ENCODE measurements around the gene C7. TPM values are rescaled to one million over a fixed set of nuclear protein-coding genes. Genes with fewer than 3 reads are reported as not detected.
"Not testable (repeated sequence)": the region's sequence is repeated elsewhere in the genome, so short reads cannot be mapped to it uniquely, and the experiment has no call there.

The C7 gene
- polyA plus RNA-seq (2013, experiment 1 of 2): 0.37 TPM
- 0.95 TPM for polyA plus RNA-seq (2013, experiment 2 of 2)

GRCh38 chr5:40909264-40909663 is at the start of gene C7:
Gene C7, plus strand, starts transcription at chr5:40909497. Its CDS starts 114 bp downstream, at chr5:40909611.
- Histone ChIP-seq H3K79me1 (replicated peaks; ENCODE audit: low read length, poor library complexity, severe bottlenecking) (no peaks in the 10 kb centered on the region), H3K4ac (ENCODE audit: low read depth in 1 of 2, low read length in 2 of 2) (no peak within 1 kb of the TSS), H2BK15ac (ENCODE audit: low read depth, poor library complexity, severe bottlenecking) (no peak within 1 kb of the TSS), H3K23ac (ENCODE audit: low read length in 2 of 2) (no peak within 1 kb of the TSS), H3K18ac (ENCODE audit: low read depth in 1 of 2, low read length in 2 of 2) (no peak within 1 kb of the TSS), H4K91ac (ENCODE audit: low read length) (no peak within 1 kb of the TSS), H3K14ac (ENCODE audit: low read length in 2 of 2) (no peak within 1 kb of the TSS), H2AFZ (ENCODE audit: low read depth, low read length) (no peak within 1 kb of the TSS), H3K4me3 (ENCODE audit: insufficient read depth in 1 of 2, low read depth in 1 of 2, low read length in 2 of 2) (no peak within 1 kb of the TSS), H3K27ac (ENCODE audit: low read length, poor library complexity, severe bottlenecking) (no peak within 1 kb of the TSS), H3K36me3 (ENCODE audit: control insufficient read depth in 1 of 2, insufficient read depth in 2 of 2, low read depth in 1 of 2, low read length in 2 of 2) (no peaks in the 10 kb centered on the region), H3K4me1 (ENCODE audit: control insufficient read depth, insufficient read depth, low read depth, low read length) (peaks cover 2% of the 10 kb centered on the region), H3K27me3 (ENCODE audit: control insufficient read depth in 1 of 2, insufficient read depth in 1 of 2, low read length in 2 of 2) (no peaks in the 10 kb centered on the region), H3K9me3 (ENCODE audit: control insufficient read depth, low read length) (no peaks in the 10 kb centered on the region), H3K9ac (ENCODE audit: low read length) (no peak within 1 kb of the TSS), H2BK5ac (ENCODE audit: low read depth, low read length, poor library complexity, severe bottlenecking) (no peak within 1 kb of the TSS), H4K8ac (ENCODE audit: low read length) (no peak within 1 kb of the TSS), H3K4me2 (ENCODE audit: low read length, poor library complexity, severe bottlenecking) (no peak within 1 kb of the TSS), H2BK120ac (ENCODE audit: low read depth, low read length) (no peak within 1 kb of the TSS), H2BK12ac (ENCODE audit: low read length in 2 of 2) (no peak within 1 kb of the TSS), H2AK5ac (ENCODE audit: low read length, severe bottlenecking) (no peak within 1 kb of the TSS)
- 32% methylated on average over 2 of the region's 3 CpGs for WGBS
- DNase-seq: no peak

GRCh38 chr5:40860711-40861110 is 48.6 kb upstream of the C7 start:
- Histone ChIP-seq H3K4me3 (ENCODE audit: insufficient read depth in 1 of 2, low read depth in 1 of 2, low read length in 2 of 2) (no peak overlapping the region), H2BK120ac (ENCODE audit: low read depth, low read length) (no peak overlapping the region)

GRCh38 chr5:40865004-40865403 is 44.3 kb upstream of the C7 start:
- not testable (repeated sequence) for H3K9ac ChIP-seq (ENCODE audit: low read length); H3K27me3 ChIP-seq (ENCODE audit: control insufficient read depth in 1 of 2, insufficient read depth in 1 of 2, low read length in 2 of 2); H3K27ac ChIP-seq (ENCODE audit: low read length, poor library complexity, severe bottlenecking); H3K18ac ChIP-seq (ENCODE audit: low read depth in 1 of 2, low read length in 2 of 2); H3K14ac ChIP-seq (ENCODE audit: low read length in 2 of 2); H3K4me3 ChIP-seq (ENCODE audit: insufficient read depth in 1 of 2, low read depth in 1 of 2, low read length in 2 of 2); H3K4me2 ChIP-seq (ENCODE audit: low read length, poor library complexity, severe bottlenecking); H4K91ac ChIP-seq (ENCODE audit: low read length); H3K79me1 ChIP-seq (replicated peaks; ENCODE audit: low read length, poor library complexity, severe bottlenecking); H2BK120ac ChIP-seq (ENCODE audit: low read depth, low read length); H4K8ac ChIP-seq (ENCODE audit: low read length); H2BK5ac ChIP-seq (ENCODE audit: low read depth, low read length, poor library complexity, severe bottlenecking); H3K9me3 ChIP-seq (ENCODE audit: control insufficient read depth, low read length); H2BK12ac ChIP-seq (ENCODE audit: low read length in 2 of 2); DNase-seq; H3K4ac ChIP-seq (ENCODE audit: low read depth in 1 of 2, low read length in 2 of 2); H2AK5ac ChIP-seq (ENCODE audit: low read length, severe bottlenecking); H3K4me1 ChIP-seq (ENCODE audit: control insufficient read depth, insufficient read depth, low read depth, low read length); H2BK15ac ChIP-seq (ENCODE audit: low read depth, poor library complexity, severe bottlenecking); H2AFZ ChIP-seq (ENCODE audit: low read depth, low read length); H3K23ac ChIP-seq (ENCODE audit: low read length in 2 of 2); H3K36me3 ChIP-seq (ENCODE audit: control insufficient read depth in 1 of 2, insufficient read depth in 2 of 2, low read depth in 1 of 2, low read length in 2 of 2)
- WGBS: 86% methylated on average over 3 of the region's 5 CpGs

More at GRCh38 chr5:40860711-40861110, 48.6 kb upstream of the C7 start:
- Histone ChIP-seq H3K14ac (ENCODE audit: low read length in 2 of 2) (no peak overlapping the region), H3K36me3 (ENCODE audit: control insufficient read depth in 1 of 2, insufficient read depth in 2 of 2, low read depth in 1 of 2, low read length in 2 of 2) (peaks cover 0 to 2% of the 10 kb centered on the region in 2 experiments), H3K27me3 (ENCODE audit: control insufficient read depth in 1 of 2, insufficient read depth in 1 of 2, low read length in 2 of 2) (no peaks in the 10 kb centered on the region), H2AFZ (ENCODE audit: low read depth, low read length) (no peak overlapping the region), H2AK5ac (ENCODE audit: low read length, severe bottlenecking) (no peak overlapping the region), H3K18ac (ENCODE audit: low read depth in 1 of 2, low read length in 2 of 2) (no peak overlapping the region), H2BK12ac (ENCODE audit: low read length in 2 of 2) (no peak overlapping the region), H3K27ac (ENCODE audit: low read length, poor library complexity, severe bottlenecking) (no peak overlapping the region), H3K23ac (ENCODE audit: low read length in 2 of 2) (no peak overlapping the region), H2BK5ac (ENCODE audit: low read depth, low read length, poor library complexity, severe bottlenecking) (no peak overlapping the region), H3K9ac (ENCODE audit: low read length) (no peak overlapping the region), H3K79me1 (replicated peaks; ENCODE audit: low read length, poor library complexity, severe bottlenecking) (no peaks in the 10 kb centered on the region), H4K91ac (ENCODE audit: low read length) (no peak overlapping the region), H3K4me1 (ENCODE audit: control insufficient read depth, insufficient read depth, low read depth, low read length) (no peaks in the 10 kb centered on the region), H3K4me2 (ENCODE audit: low read length, poor library complexity, severe bottlenecking) (no peak overlapping the region), H3K9me3 (ENCODE audit: control insufficient read depth, low read length) (no peaks in the 10 kb centered on the region), H3K4ac (ENCODE audit: low read depth in 1 of 2, low read length in 2 of 2) (no peak overlapping the region), H2BK15ac (ENCODE audit: low read depth, poor library complexity, severe bottlenecking) (no peak overlapping the region), H4K8ac (ENCODE audit: low read length) (no peak overlapping the region)
- no peak for DNase-seq

- Histone ChIP-seq H3K23ac (ENCODE audit: low read length in 2 of 2) (no peak overlapping the region), H3K4me3 (ENCODE audit: insufficient read depth in 1 of 2, low read depth in 1 of 2, low read length in 2 of 2) (no peak overlapping the region), H2BK120ac (ENCODE audit: low read depth, low read length) (no peak overlapping the region), H2BK15ac (ENCODE audit: low read depth, poor library complexity, severe bottlenecking) (no peak overlapping the region), H3K36me3 (ENCODE audit: control insufficient read depth in 1 of 2, insufficient read depth in 2 of 2, low read depth in 1 of 2, low read length in 2 of 2) (no peaks in the 10 kb centered on the region), H3K4me1 (ENCODE audit: control insufficient read depth, insufficient read depth, low read depth, low read length) (no peaks in the 10 kb centered on the region), H4K91ac (ENCODE audit: low read length) (no peak overlapping the region), H3K79me1 (replicated peaks; ENCODE audit: low read length, poor library complexity, severe bottlenecking) (no peaks in the 10 kb centered on the region), H3K27ac (ENCODE audit: low read length, poor library complexity, severe bottlenecking) (no peak overlapping the region), H3K18ac (ENCODE audit: low read depth in 1 of 2, low read length in 2 of 2) (no peak overlapping the region), H2AFZ (ENCODE audit: low read depth, low read length) (no peak overlapping the region), H3K27me3 (ENCODE audit: control insufficient read depth in 1 of 2, insufficient read depth in 1 of 2, low read length in 2 of 2) (no peaks in the 10 kb centered on the region), H3K9ac (ENCODE audit: low read length) (no peak overlapping the region), H2BK5ac (ENCODE audit: low read depth, low read length, poor library complexity, severe bottlenecking) (no peak overlapping the region), H3K14ac (ENCODE audit: low read length in 2 of 2) (no peak overlapping the region), H4K8ac (ENCODE audit: low read length) (no peak overlapping the region), H2AK5ac (ENCODE audit: low read length, severe bottlenecking) (no peak overlapping the region), H2BK12ac (ENCODE audit: low read length in 2 of 2) (no peak overlapping the region), H3K4ac (ENCODE audit: low read depth in 1 of 2, low read length in 2 of 2) (no peak overlapping the region), H3K4me2 (ENCODE audit: low read length, poor library complexity, severe bottlenecking) (no peak overlapping the region), H3K9me3 (ENCODE audit: control insufficient read depth, low read length) (no peaks in the 10 kb centered on the region)
- 89% methylated on average over 5 of the region's 5 CpGs for whole genome bisulfite sequencing
- no peak for DNase-seq
These were observed 42.5 kb upstream of the C7 start for GRCh38 chr5:40866844-40867243.
